Medulla oblongata (tissue), 1 donor: ENCODE data around the gene FOCAD.
"Not testable (repeated sequence)": the region's sequence is repeated elsewhere in the genome, so short reads cannot be mapped to it uniquely, and the experiment has no call there.

Source experiments
- DNase-seq: peaks from one replicate; pipeline ENCODE4 v3.0.0-alpha.2; 2015; ENCODE audit errors: extremely low spot score

The FOCAD gene

GRCh38 chr9:20673537-20673936 lies 10.5 kb upstream of the FOCAD start:
- DNase-seq, result not testable (repeated sequence)

GRCh38 chr9:20681467-20681866 lies 2.6 kb upstream of the FOCAD start:
- DNase-seq, result no peak

GRCh38 chr9:20683351-20684034 lies 566 bp upstream of the FOCAD start:
- peak; percentile 55 for DNase-seq

- no peak for DNase-seq
These were observed 1.0 kb downstream of the FOCAD start for GRCh38 chr9:20684875-20685696.

GRCh38 chr9:20685769-20686168 lies 1.7 kb downstream of the FOCAD start:
- no peak for DNase-seq

GRCh38 chr9:20689833-20690232 lies 5.8 kb downstream of the FOCAD start:
- DNase-seq, result no peak

- no peak for DNase-seq
These were observed 8.5 kb downstream of the FOCAD start for GRCh38 chr9:20692554-20692953.

GRCh38 chr9:20693068-20693467 lies 9.0 kb downstream of the FOCAD start:
- DNase-seq, result peak; percentile 37

GRCh38 chr9:20694248-20694647 lies 10.2 kb downstream of the FOCAD start:
- no peak for DNase-seq

GRCh38 chr9:20697021-20697719 lies 13.1 kb downstream of the FOCAD start:
- DNase-seq, result no peak

GRCh38 chr9:20698782-20699181 lies 14.7 kb downstream of the FOCAD start:
- no peak for DNase-seq

GRCh38 chr9:20701060-20701459 lies 17.0 kb downstream of the FOCAD start:
- peak; percentile 59 for DNase-seq

- DNase-seq, result no peak
These were observed 18.5 kb downstream of the FOCAD start for GRCh38 chr9:20702570-20702969.

GRCh38 chr9:20703146-20703545 lies 19.1 kb downstream of the FOCAD start:
- no peak for DNase-seq

GRCh38 chr9:20707708-20708107 lies 23.6 kb downstream of the FOCAD start:
- no peak for DNase-seq

- DNase-seq, result no peak
These were observed 29.1 kb downstream of the FOCAD start for GRCh38 chr9:20713172-20713571.

GRCh38 chr9:20714442-20715415 lies 30.7 kb downstream of the FOCAD start:
- no peak for DNase-seq

GRCh38 chr9:20722221-20722620 lies 38.2 kb downstream of the FOCAD start:
- DNase-seq, result no peak

GRCh38 chr9:20725675-20726074 lies 41.6 kb downstream of the FOCAD start:
- no peak for DNase-seq

GRCh38 chr9:20726144-20726543 lies 42.1 kb downstream of the FOCAD start:
- DNase-seq, result no peak

GRCh38 chr9:20728493-20729220 lies 44.6 kb downstream of the FOCAD start:
- DNase-seq, result no peak
